ENCODE results near the gene SYNE2.

SYNE2 gene

DNA sequence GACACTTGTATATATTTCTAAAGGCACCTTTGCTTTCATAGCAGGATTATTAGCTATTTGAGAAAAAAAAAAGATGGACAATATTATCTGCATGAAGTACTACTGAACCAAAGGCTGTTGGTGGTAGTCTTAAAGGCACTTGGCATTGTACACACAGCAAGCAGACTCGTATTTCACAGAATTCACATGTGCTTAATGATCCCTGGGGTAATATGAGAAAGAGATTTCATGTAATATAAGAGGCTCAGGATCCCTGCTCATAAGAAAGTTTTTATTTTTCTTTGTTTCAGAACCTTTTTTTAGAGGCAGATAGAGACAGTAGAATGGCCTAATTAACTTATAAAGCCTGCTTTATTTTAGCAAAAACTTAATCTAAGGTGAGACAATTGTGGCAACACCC lies 59.5 kb downstream of the SYNE2 start:
- DNase-seq = no peak

DNA sequence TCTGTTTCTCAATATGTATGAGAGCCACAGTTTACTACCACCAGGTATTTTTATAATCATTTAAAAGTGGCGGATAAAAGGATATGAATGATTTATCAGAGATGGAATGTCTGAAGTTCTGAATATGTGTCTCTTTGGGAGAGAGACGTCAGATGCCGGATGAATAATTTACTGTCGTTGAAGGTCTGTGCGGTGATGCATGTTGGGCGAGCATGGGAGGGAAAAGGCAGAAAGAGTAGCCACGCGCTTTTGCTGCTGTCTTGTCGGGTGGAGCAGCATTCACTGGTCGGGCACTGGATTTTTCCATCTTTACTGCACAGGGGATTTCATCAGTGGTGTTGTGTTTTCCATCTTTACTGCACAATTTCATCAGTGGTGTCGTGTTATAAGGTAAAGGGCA lies 65.6 kb downstream of the SYNE2 start:
- DNase-seq = no peak

DNA sequence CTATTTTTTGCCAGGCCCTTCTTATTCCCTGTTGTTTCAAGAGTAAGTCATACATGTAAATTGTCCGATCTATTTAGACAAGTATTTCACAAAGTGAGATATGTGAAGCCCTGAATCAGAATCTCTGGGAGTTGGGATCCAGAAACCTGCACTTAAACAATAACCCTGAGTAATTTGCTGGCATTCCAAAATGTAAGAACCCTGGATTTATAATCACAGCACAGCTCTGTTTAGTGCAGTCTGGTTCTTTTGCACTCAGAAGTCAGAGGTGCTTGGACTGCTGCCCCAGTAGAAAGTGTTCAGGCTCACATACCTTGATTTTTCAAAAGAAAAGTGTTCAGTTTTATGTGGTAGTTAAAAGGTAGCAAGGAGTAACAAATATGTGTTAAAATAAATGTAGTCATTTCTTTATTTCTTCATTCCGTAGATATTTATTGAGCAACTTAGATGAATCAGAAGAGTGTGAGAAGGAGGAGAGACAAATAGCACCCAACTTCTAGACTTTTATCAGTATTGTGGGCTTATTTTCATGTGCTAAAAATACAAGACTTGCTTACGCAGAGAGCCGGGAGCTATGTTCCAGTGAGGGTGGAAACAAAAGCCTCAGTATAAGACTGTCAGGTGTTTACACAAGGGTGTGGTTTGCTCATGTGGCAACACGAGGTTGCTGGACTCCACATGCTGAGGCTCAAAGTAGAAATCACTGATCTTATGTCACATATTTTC lies 70.1 kb downstream of the SYNE2 start:
- DNase-seq = no peak

GRCh38 chr14:63923422-63923752 lies 70.6 kb downstream of the SYNE2 start:
- no peak for DNase-seq

- no peak for DNase-seq
Observed at GRCh38 chr14:63924375-63924774, 71.6 kb downstream of the SYNE2 start.

DNA sequence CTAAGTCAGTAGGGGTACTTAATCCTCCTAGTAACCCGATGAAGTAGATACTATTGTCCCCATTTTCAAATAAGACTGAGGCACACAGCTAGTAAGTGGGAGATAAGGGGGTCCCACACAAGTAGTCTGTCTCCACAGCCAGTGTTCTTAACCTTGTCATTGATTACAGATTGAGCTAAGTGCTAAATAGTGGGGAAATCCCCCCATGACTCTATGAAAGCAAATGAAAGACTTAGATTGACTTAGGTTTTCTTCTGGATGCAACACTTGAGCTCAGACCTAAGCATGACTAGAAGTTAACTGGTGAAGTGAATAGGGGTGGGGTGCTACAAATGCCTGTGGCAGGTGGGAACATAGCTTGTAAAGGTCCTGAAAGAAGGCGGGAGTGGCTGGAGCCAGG lies 73.8 kb downstream of the SYNE2 start:
- DNase-seq = no peak

DNA sequence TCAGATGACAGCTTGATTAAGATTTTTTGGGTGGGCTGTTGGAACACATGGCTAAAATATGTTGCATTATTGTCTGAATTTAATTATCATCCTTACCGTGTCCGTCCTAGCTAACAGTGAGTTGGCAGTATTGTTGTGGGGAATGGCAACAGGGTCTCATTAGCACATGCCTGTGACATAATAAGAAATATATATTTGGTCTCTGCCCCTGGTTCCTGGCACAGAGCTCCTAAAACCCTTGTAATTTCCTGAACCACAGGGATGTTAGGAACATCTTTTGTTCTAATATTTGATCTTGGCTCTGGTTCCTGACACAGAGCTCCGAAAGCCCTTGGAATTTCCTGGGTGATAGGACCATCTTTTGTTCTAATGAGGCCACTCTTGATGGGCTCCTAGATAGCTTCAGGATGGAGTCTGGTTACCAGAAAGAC lies 76.0 kb downstream of the SYNE2 start:
- DNase-seq = no peak

GRCh38 chr14:63933110-63933509 lies 80.3 kb downstream of the SYNE2 start:
- DNase-seq = no peak

GRCh38 chr14:63933711-63934110 lies 80.9 kb downstream of the SYNE2 start:
- DNase-seq = no peak

DNA sequence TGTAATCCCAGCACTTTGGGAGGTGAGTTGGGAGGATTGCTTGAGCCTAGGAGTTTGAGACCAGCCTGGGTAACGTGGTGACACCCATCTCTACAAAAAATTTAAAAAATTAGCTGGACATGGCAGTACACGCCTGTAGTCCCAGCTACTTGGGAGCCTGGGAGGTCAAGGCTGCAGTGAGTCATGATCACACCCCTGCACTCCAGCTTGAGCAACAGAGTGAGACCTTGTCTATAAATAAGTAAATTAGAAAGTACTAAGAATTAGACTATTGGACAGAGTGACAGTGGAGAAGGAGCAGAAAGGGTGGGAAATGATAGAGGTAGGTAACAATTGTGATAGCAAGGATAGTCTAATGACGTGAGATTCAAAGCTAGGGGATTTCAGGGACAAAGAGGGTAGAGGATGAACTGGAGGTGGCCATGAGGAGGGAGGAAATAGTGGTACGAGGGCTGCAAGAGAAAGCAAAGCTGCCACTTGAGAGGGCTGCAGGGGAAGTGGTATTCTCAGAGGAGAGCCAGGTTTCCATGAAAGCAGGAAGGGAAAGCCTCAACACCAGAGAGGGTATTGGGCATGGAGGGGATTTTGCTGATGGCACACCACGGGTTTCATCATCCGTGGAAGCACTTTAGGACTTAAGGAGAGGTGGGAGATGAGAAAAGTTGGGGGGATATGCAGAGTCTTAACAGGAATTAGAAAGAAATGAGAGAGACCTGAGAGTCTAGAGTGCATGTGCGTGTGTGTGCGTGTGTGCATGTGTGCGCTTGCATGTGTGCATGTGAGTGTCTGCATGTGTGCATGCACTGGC lies 85.6 kb downstream of the SYNE2 start:
- DNase-seq = no peak

GRCh38 chr14:63939006-63939270 lies 86.1 kb downstream of the SYNE2 start:
- no peak for DNase-seq

DNA sequence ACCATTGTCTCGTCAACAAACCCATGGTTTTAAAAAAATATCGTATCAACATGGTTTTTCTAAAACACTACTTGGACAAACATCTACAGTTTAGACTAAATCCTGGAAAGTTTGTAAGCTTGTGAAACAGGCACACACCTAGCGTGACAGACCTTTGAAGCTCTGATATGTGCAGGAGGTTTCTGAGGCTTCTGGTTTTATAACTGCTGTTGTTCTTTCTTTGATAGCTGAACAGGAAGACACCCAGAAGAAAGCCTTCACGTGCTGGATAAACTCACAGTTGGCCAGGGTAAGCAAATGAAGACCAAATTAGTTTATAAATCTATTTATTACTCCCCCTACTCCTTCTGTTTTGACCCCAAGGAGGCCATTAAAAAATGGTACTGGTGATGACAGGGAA lies 87.6 kb downstream of the SYNE2 start:
- no peak for DNase-seq

DNA sequence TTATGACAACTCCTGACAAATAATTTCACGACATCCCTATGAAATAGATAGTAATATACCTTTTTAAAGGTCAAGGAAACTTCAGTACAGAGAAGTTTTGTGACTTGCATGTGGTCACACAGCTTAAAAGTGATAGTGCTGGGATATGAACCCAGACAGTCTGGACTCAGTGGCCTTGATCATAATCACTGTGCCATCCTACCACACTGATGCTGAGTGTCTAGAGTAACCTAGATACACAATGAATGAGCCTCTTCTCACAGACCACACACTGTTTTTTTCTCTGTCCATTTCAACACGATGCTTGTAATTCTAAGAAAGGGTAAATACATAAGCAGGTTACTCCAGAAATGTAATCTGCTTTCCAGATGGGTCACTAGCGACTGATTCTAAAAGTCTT lies 88.2 kb downstream of the SYNE2 start:
- DNase-seq = no peak

GRCh38 chr14:63949696-63950095 lies 96.9 kb downstream of the SYNE2 start:
- DNase-seq = no peak

- no peak for DNase-seq
Observed at GRCh38 chr14:63951021-63951420, 98.2 kb downstream of the SYNE2 start.

GRCh38 chr14:63951429-63951828 lies 98.6 kb downstream of the SYNE2 start:
- DNase-seq = no peak

DNA sequence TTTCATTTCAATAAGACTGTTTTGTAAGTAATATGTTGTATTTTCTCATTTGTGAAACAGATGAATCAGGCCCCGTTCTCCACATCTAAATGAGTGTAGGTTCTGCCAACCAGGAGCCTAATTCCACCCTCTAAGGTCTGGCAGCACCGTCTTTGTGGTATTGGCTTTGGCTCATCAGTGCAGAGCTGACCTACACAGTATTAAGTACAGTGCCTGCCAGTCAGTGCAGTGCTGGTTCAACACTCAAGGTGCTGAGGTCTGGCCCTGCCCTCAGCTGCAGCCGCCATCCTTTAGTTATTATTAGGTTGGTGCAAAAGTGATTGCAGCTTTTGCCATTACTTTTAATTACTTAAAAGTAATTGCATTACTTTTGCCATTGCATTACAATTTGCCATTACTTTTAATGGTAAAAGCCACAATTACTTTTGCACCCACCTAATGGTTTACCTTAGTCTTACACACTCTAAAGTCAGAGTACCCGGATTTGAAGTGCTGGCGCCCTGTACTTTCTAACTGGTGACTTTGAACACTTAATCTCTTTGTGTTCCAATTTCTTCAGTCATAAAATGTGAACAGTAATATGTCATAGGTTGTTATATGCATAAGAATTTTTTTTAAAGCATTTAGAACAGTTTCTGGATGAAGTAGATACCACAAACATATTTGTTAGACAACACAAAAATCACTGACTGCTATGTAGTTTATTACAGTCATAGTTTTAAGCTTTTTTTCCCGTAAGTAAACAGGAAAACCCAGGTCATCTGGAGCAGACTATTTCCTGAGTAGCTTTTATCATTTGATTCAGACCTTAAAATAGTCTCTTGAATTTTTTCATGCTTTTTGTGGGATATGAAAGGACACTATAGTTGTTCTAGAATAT lies 99.5 kb downstream of the SYNE2 start:
- DNase-seq = no peak

DNA sequence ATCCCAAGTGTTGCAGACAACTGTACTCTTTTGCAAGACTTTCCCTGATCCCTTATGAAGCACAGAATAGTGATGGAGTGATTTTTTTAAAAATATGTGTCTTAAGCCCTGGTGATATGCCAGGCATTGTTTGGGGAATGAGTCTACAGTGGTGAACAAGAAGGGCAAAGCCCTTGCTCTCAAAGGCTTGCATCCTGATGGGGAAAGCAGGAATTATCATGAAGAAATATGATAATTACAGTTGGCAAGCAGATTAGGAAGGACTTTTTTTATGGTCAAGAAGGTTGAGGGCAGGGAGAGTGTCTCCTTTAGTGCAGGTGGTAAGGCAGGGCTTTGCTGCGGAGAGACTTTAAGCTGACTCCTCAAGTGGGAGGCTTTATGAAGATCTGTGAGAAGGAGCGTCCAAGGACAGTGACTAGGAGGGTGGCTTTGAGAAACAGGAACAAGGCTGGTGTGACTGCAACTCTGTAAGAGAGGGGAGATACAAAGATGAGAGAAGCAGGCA lies 100.2 kb downstream of the SYNE2 start:
- no peak for DNase-seq

GRCh38 chr14:63956326-63956725 lies 103.5 kb downstream of the SYNE2 start:
- no peak for DNase-seq

DNA sequence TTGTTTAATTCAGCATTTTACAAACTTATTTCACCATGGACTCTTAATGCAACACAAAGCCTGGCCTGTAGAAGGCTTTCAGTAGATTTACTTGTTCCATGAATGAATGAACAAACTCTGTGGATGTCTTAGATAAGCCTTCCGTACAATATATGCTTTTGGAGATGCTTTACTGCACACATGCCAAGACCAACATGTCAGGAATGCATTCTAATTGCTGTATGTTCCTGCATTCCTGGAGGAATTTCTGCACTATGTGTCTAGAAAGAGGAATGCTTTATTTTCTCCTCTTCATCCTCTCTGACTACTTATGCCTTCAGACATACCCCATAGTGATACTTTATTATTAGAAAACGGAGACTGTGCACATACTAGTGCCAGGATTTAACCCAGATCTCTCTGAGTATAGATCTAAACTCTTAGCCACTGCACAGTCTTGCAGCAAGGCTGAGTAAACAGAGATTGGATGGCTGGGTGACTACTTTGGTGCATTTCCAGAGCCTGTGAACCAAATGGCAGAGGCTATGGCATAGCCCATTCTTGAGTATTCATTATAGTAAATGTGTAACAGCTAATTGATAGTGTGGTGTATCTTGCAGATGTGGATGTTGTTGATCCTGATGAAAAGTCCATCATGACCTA lies 108.2 kb downstream of the SYNE2 start:
- DNase-seq = no peak

GRCh38 chr14:63962906-63963305 lies 110.1 kb downstream of the SYNE2 start:
- no peak for DNase-seq

DNA sequence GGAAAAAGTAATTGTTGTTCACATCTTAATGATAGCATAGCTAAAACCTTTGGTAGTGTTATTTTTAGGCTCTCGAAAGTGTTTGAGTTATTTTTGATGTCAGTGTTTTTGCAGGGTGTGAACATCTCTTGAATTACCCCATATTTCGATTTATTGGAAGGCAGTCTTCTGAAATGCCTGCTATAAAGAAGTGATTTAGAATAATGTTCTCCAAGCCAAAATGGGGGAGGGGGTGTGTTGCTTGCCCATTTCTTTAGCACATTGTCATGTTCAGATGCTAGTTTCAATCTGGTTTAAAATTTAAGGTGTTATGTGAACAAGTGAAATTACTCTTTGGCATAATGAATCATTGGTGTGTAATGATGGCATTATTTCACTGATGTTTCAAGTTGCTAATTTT lies 110.6 kb downstream of the SYNE2 start:
- no peak for DNase-seq

- DNase-seq = no peak
Observed at GRCh38 chr14:63964113-63964512, 111.3 kb downstream of the SYNE2 start.
